ENCODE data around the gene PML. TPM values are rescaled to one million over a fixed set of nuclear protein-coding genes. Genes with fewer than 3 reads are reported as not detected.

PML gene
- total RNA-seq, 1 experiment from 2014 or later = 47.7 TPM

- no peak for TF ChIP-seq ZNF121 (CRISPR knock-in tag; IDR thresholded peaks at IDR 0.05)
- TF ChIP-seq CREB1 (CRISPR knock-in tag; IDR thresholded peaks at IDR 0.05) = no peak
- TF ChIP-seq CBFB (CRISPR knock-in tag; IDR thresholded peaks at IDR 0.05; ENCODE audit: low read depth) = no peak
- TF ChIP-seq ZSCAN18 (CRISPR knock-in tag; IDR thresholded peaks at IDR 0.05) = no peak
- no peak for TF ChIP-seq PRRX2 (CRISPR knock-in tag; IDR thresholded peaks at IDR 0.05)
- no peak for TF ChIP-seq FOXP1 (CRISPR knock-in tag; IDR thresholded peaks at IDR 0.05; ENCODE audit: borderline replicate concordance)
- TF ChIP-seq NFATC4 (CRISPR knock-in tag; IDR thresholded peaks at IDR 0.05) = no peak
- TF ChIP-seq ZNF416 (CRISPR knock-in tag; IDR thresholded peaks at IDR 0.05) = no peak
- TF ChIP-seq SMAD4 (CRISPR knock-in tag; IDR thresholded peaks at IDR 0.05) = no peak
- no peak for TF ChIP-seq ZNF138 (CRISPR knock-in tag; conservative IDR thresholded peaks at IDR 0.05)
- no peak for TF ChIP-seq MYBL2 (CRISPR knock-in tag; IDR thresholded peaks at IDR 0.05)
- TF ChIP-seq ZNF281 (CRISPR knock-in tag; IDR thresholded peaks at IDR 0.05) = no peak
- TF ChIP-seq, protein P1, sequence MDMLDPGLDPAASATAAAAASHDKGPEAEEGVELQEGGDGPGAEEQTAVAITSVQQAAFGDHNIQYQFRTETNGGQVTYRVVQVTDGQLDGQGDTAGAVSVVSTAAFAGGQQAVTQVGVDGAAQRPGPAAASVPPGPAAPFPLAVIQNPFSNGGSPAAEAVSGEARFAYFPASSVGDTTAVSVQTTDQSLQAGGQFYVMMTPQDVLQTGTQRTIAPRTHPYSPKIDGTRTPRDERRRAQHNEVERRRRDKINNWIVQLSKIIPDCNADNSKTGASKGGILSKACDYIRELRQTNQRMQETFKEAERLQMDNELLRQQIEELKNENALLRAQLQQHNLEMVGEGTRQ (CRISPR knock-in tag; IDR thresholded peaks at IDR 0.05) = no peak
- TF ChIP-seq E2F1 (CRISPR knock-in tag; IDR thresholded peaks at IDR 0.05) = no peak
- no peak for TF ChIP-seq ZNF512 (CRISPR knock-in tag; IDR thresholded peaks at IDR 0.05; ENCODE audit: borderline replicate concordance)
- TF ChIP-seq E2F4 (CRISPR knock-in tag; IDR thresholded peaks at IDR 0.05; ENCODE audit: borderline replicate concordance, low read depth) = no peak
- TF ChIP-seq IRF2 (CRISPR knock-in tag; IDR thresholded peaks at IDR 0.05; ENCODE audit: borderline replicate concordance, low read depth) = no peak
- H3K27ac Mint-ChIP-seq = 0 out of 2 replicates have a peak overlapping the region, but pooled peaks have one; percentile 48
- H3K9me3 Mint-ChIP-seq = no peaks in the 10 kb centered on the region
- no peaks in the 10 kb centered on the region for H3K27me3 Mint-ChIP-seq (ENCODE audit: low read depth)
- no peaks in the 10 kb centered on the region for H3K4me1 Mint-ChIP-seq
- no peak overlapping the region for H3K4me3 Mint-ChIP-seq
- ATAC-seq = no peak
- POLR2A ChIA-PET = no interaction called here
- DNase-seq (ENCODE audit: low spot score) = no peak
- peaks cover 20% of the 10 kb centered on the region for H3K36me3 Mint-ChIP-seq
- CTCF ChIA-PET = interaction anchor here (0.9 to 6.8 kb wide), 6 partner anchors 10 to 77 kb away, joined by 3 to 43 read pairs (median 8); partner anchors contain the start of gene PML
Observed at GRCh38 chr15:74027688-74028087, 33.2 kb downstream of the PML start.

DNA sequence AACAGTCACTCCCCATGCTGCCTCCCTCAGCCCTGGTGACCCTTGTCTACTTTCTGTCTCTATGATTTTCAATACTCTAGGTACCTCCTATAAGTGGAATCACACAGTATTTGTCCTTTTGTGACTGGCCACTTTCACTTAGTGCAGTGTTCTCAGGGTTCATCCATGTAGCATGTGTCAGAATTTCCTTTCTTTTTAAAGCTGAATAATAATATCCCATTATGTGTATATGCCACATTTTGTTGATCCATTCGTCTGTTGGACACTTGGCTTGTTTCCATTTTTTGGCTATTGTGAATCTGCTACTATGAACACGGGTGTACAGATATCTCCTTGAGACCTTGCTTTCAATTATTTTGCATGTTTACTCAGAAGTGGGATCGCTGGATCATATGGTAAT, 34.1 kb downstream of the PML start:
- ATAC-seq = no peak
- H3K4me1 Mint-ChIP-seq = no peaks in the 10 kb centered on the region
- CTCF ChIA-PET = interaction anchor here (1.3 to 6.8 kb wide), 4 partner anchors 9 to 78 kb away, joined by 3 to 43 read pairs (median 8); no protein-coding TSS in a partner anchor
- TF ChIP-seq ZNF263 (CRISPR knock-in tag; IDR thresholded peaks at IDR 0.05; ENCODE audit: low read depth) (no peak), USF1 (CRISPR knock-in tag; IDR thresholded peaks at IDR 0.05) (no peak), FOXK1 (CRISPR knock-in tag; IDR thresholded peaks at IDR 0.05) (no peak), E2F1 (CRISPR knock-in tag; IDR thresholded peaks at IDR 0.05) (no peak), SMAD3 (CRISPR knock-in tag; IDR thresholded peaks at IDR 0.05; ENCODE audit: borderline replicate concordance) (no peak), RELA (CRISPR knock-in tag; IDR thresholded peaks at IDR 0.05; ENCODE audit: borderline replicate concordance) (no peak), PRRX2 (CRISPR knock-in tag; IDR thresholded peaks at IDR 0.05) (no peak)
- TF ChIP-seq, protein P2, sequence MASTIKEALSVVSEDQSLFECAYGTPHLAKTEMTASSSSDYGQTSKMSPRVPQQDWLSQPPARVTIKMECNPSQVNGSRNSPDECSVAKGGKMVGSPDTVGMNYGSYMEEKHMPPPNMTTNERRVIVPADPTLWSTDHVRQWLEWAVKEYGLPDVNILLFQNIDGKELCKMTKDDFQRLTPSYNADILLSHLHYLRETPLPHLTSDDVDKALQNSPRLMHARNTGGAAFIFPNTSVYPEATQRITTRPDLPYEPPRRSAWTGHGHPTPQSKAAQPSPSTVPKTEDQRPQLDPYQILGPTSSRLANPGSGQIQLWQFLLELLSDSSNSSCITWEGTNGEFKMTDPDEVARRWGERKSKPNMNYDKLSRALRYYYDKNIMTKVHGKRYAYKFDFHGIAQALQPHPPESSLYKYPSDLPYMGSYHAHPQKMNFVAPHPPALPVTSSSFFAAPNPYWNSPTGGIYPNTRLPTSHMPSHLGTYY (CRISPR knock-in tag; IDR thresholded peaks at IDR 0.05) = no peak

More for the DNA sequence above, 34.1 kb downstream of the PML start:
- peaks cover 15% of the 10 kb centered on the region for H3K36me3 Mint-ChIP-seq
- H3K4me3 Mint-ChIP-seq = no peak overlapping the region
- H3K9me3 Mint-ChIP-seq = no peaks in the 10 kb centered on the region
- H3K27ac Mint-ChIP-seq = no peak overlapping the region
- no peak for DNase-seq (ENCODE audit: low spot score)
- H3K27me3 Mint-ChIP-seq (ENCODE audit: low read depth) = no peaks in the 10 kb centered on the region
- POLR2A ChIA-PET = no interaction called here
